SU-DHL-6 (cell line): ENCODE measurements around the gene DAND5.

Experiments used
- CTCF ChIP-seq: fragments of 200-600 bp; sonication (generic); IDR thresholded peaks from one replicate; pipeline ENCODE4 v1.5.1; 2017; ENCODE audit warnings: antibody characterized with exemption, mild to moderate bottlenecking, low read length, moderate library complexity; ENCODE audit not compliant: insufficient read depth, poor library complexity, severe bottlenecking
- EZH2phosphoT487 ChIP-seq: fragments of 200-600 bp; sonication (generic), shearing (Covaris generic); conservative IDR thresholded peaks from 2 replicates; pipeline ENCODE4 v1.6.1; 2018; ENCODE audit warnings: mild to moderate bottlenecking, antibody characterized with exemption, low read length, moderate library complexity, mixed read lengths

- TF ChIP-seq CTCF = no peak
- no peak for TF ChIP-seq EZH2phosphoT487
Observed at GRCh38 chr19:13012390-13012689, 43.0 kb downstream of the DAND5 start.
